Osteoblast (primary cell): ENCODE data around the gene ERP44. TPM values are rescaled to one million over a fixed set of nuclear protein-coding genes. Genes with fewer than 3 reads are reported as not detected.
A peak's percentile ranks its signal among the peaks of the same experiment; 100 is the strongest.
"Not testable (repeated sequence)": the region's sequence is repeated elsewhere in the genome, so short reads cannot be mapped to it uniquely, and the experiment has no call there.

Source experiments
- DNase-seq: peaks from one replicate; pipeline ENCODE4 v3.0.0; 2011; ENCODE audit warnings: low spot score, mixed read lengths; ENCODE audit not compliant: insufficient read length; ENCODE audit errors: missing footprints
- H2AFZ ChIP-seq: 2 replicates; pipeline ENCODE4 v1.6.0; 2011; ENCODE audit warnings: mild to moderate bottlenecking, low read length
- H3K27ac ChIP-seq: 2 replicates; pipeline ENCODE4 v1.5.1; 2011; ENCODE audit warnings: mild to moderate bottlenecking, low read depth, low read length, moderate library complexity
- H3K27me3 ChIP-seq: 2 replicates; pipeline ENCODE4 v1.6.0; 2012; ENCODE audit warnings: mild to moderate bottlenecking, control low read depth, inconsistent platforms, low read length, moderate library complexity; ENCODE audit not compliant: insufficient read depth
- H3K36me3 ChIP-seq: 2 replicates; pipeline ENCODE4 v1.5.1; 2011; ENCODE audit warnings: mild to moderate bottlenecking, low read length, control low read depth, moderate library complexity; ENCODE audit not compliant: insufficient read depth
- H3K4me1 ChIP-seq: 2 replicates; pipeline ENCODE4 v1.5.1; 2011; ENCODE audit warnings: mild to moderate bottlenecking, low read length, control low read depth, moderate library complexity; ENCODE audit not compliant: insufficient read depth
- H3K4me2 ChIP-seq: 2 replicates; pipeline ENCODE4 v1.6.0; 2011; ENCODE audit warnings: mild to moderate bottlenecking, low read length; ENCODE audit not compliant: insufficient read depth
- H3K4me3 ChIP-seq: fragments of 200-600 bp; sonication (generic); 3 replicates; pipeline ENCODE4 v1.5.1; 2012; ENCODE audit warnings: mild to moderate bottlenecking, low read length, inconsistent platforms; ENCODE audit not compliant: insufficient read depth
- H3K79me2 ChIP-seq: 2 replicates; pipeline ENCODE4 v1.6.0; 2012; ENCODE audit warnings: mild to moderate bottlenecking, low read length, control low read depth, inconsistent platforms; ENCODE audit not compliant: insufficient read depth
- H3K9me3 ChIP-seq: 2 replicates; pipeline ENCODE4 v1.5.1; 2011; ENCODE audit warnings: low read depth, low read length, control low read depth
- H4K20me1 ChIP-seq: 2 replicates; pipeline ENCODE4 v1.6.0; 2012; ENCODE audit warnings: mild to moderate bottlenecking, low read length, control low read depth; ENCODE audit not compliant: insufficient read depth
- total RNA-seq: library from RNA; depleted of rRNA; stranded (reverse); fragments of >200 nt; gene quantifications from 2 replicates; pipeline ENCODE4 v1.2.3, GENCODE V29; 2012
- TF ChIP-seq, protein P1 (sequence below): IDR thresholded peaks from 2 replicates; pipeline ENCODE4 v1.5.1; 2011; ENCODE audit warnings: mild to moderate bottlenecking, low read depth, low read length, moderate library complexity; ENCODE audit errors: extremely low read depth

Gene ERP44
- total RNA-seq, 1 donor, result 13.8 TPM

DNA sequence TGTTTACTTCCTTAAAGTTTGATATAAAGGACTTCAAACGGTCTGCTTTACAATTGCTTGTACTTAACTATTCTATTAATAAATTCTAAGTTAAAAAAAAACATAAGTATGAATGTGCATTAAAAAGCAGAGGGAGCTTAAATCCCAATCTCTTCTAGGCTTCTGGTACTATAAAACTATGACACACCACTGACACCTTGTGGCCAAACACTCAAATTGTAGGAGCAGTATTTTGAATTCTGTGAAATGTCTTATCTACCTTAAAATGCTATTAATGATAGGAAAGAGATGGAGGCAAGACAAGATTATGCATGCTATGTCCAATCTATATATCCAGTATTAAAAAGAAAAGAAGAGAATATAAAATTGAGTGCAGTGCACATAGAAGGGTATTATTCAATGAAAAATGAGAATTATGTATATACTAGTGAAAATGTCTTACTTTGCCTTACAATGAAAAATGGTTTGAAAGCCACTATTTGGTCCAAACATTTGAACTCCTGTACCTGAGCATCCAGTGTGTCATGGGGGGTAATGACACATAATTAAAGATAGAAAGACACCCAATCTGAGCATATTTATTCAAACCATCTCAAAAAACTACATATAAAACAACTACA is 87.6 kb downstream of the ERP44 start:
- Histone ChIP-seq H3K36me3 (peaks cover 14% of the 10 kb centered on the region), H4K20me1 (no peaks in the 10 kb centered on the region), H3K4me2 (no peak overlapping the region), H3K79me2 (no peaks in the 10 kb centered on the region), H3K4me3 (no peak overlapping the region), H2AFZ (no peak overlapping the region), H3K27ac (no peak overlapping the region), H3K9me3 (no peaks in the 10 kb centered on the region), H3K27me3 (no peaks in the 10 kb centered on the region), H3K4me1 (peaks cover 4% of the 10 kb centered on the region)
- peak; percentile 69 for DNase-seq
- TF ChIP-seq, protein P1, sequence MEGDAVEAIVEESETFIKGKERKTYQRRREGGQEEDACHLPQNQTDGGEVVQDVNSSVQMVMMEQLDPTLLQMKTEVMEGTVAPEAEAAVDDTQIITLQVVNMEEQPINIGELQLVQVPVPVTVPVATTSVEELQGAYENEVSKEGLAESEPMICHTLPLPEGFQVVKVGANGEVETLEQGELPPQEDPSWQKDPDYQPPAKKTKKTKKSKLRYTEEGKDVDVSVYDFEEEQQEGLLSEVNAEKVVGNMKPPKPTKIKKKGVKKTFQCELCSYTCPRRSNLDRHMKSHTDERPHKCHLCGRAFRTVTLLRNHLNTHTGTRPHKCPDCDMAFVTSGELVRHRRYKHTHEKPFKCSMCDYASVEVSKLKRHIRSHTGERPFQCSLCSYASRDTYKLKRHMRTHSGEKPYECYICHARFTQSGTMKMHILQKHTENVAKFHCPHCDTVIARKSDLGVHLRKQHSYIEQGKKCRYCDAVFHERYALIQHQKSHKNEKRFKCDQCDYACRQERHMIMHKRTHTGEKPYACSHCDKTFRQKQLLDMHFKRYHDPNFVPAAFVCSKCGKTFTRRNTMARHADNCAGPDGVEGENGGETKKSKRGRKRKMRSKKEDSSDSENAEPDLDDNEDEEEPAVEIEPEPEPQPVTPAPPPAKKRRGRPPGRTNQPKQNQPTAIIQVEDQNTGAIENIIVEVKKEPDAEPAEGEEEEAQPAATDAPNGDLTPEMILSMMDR, result peak; percentile 52

DNA sequence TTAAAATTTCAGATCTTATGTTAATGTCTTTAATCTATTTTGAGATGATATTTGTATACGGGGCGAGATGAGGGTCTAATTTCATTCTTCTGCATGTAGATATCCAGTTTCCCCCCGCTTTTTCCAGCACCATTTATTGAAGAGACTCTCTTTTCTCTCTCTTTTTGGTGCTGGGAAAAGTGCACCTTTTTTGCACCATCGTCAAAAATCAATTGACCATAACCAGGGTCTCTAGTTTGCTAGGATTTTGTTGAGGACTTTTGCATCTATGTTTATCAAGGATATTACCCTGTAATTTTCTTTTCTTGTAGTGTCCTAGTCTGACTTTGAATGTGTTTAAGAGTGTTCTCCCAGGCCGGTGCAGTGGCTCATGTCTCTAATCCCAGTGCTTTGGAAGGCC is 99.0 kb downstream of the ERP44 start:
- Histone ChIP-seq H3K79me2 (no peaks in the 10 kb centered on the region), H2AFZ (no peak overlapping the region), H3K27ac (no peak overlapping the region), H3K27me3 (no peaks in the 10 kb centered on the region), H3K4me3 (no peak overlapping the region), H3K36me3 (peaks cover 5% of the 10 kb centered on the region), H4K20me1 (no peaks in the 10 kb centered on the region), H3K9me3 (no peaks in the 10 kb centered on the region), H3K4me1 (no peaks in the 10 kb centered on the region), H3K4me2 (no peak overlapping the region)
- TF ChIP-seq, protein P1, result no peak
- no peak for DNase-seq

DNA sequence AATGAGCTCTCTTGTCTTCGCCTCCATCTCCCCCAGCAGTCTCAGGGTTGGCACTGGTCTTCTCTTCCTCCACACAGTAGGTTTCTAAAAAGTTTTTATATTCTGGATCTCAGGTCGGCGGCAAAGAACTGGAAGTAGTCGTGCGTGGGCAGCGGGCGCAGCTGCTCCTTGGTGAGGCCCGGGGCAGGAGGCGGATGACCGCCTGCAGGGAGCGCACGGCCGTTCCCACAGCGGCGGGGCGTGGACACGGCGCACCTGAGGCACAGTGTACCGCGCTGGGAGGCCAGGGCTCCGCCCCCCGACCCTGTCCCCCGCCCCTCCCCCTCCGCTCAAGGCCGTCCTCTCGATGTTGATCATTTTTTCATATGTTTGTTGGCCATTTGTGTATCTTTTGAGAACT is 99.9 kb downstream of the ERP44 start:
- Histone ChIP-seq H3K4me2 (no peak overlapping the region), H3K79me2 (no peaks in the 10 kb centered on the region), H3K27ac (no peak overlapping the region), H3K4me1 (no peaks in the 10 kb centered on the region), H3K27me3 (no peaks in the 10 kb centered on the region), H4K20me1 (no peaks in the 10 kb centered on the region), H2AFZ (no peak overlapping the region), H3K4me3 (no peak overlapping the region), H3K36me3 (peaks cover 5% of the 10 kb centered on the region), H3K9me3 (no peaks in the 10 kb centered on the region)
- DNase-seq, result no peak
- TF ChIP-seq, protein P1, result no peak

DNA sequence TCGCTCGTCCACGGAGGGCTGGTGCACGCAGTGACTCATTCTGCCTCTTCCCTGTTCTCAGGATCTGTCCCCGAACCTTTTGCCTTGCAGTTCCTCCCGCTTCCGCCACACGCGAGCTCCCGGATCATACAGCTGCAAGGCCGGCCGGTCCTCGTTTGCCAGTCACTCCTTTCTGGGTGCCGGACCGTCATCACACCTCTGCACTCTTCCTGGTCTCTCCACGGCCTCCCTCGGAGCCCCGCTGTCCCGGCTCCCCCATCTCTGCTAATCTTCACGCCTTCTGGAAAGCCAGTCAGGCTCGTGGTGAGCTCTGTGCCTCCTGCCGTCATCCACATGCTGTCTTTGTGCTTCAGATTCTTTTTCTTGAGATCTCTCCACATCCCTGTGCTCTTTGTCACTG is 100.5 kb downstream of the ERP44 start:
- H3K36me3 ChIP-seq, result peaks cover 3% of the 10 kb centered on the region
- no peak overlapping the region for H3K4me3 ChIP-seq
- no peaks in the 10 kb centered on the region for H3K4me1 ChIP-seq
- H2AFZ ChIP-seq, result no peak overlapping the region
- no peak overlapping the region for H3K27ac ChIP-seq
- TF ChIP-seq, protein P1, result no peak
- no peaks in the 10 kb centered on the region for H4K20me1 ChIP-seq
- no peak overlapping the region for H3K4me2 ChIP-seq
- H3K9me3 ChIP-seq, result no peaks in the 10 kb centered on the region
- H3K27me3 ChIP-seq, result no peaks in the 10 kb centered on the region
- no peaks in the 10 kb centered on the region for H3K79me2 ChIP-seq
- DNase-seq, result no peak

DNA sequence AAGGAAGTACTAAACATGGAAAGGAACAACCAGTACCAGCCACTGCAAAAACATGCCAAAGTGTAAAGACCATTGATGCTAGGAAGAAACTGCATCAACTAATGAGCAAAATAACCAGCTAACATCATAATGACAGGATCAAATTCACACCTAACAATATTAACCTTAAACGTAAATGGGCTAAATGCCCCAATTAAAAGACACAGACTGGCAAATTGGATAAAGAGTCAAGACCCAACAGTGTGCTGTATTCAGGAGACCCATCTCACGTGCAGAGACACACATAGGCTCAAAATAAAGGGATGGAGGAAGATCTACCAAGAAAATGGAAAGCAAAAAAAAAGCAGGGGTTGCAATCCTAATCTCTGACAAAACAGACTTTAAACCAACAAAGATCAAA is 108.3 kb downstream of the ERP44 start:
- H3K27me3 ChIP-seq, H3K79me2 ChIP-seq, H2AFZ ChIP-seq, H3K36me3 ChIP-seq, H3K9me3 ChIP-seq, DNase-seq, H3K4me2 ChIP-seq, H3K4me3 ChIP-seq, H4K20me1 ChIP-seq, H3K27ac ChIP-seq, H3K4me1 ChIP-seq: not testable (repeated sequence)
